Ascending aorta (tissue), 2 donors: ENCODE measurements around the gene SHB. TPM values are rescaled to one million over a fixed set of nuclear protein-coding genes. Genes with fewer than 3 reads are reported as not detected.
A peak's percentile ranks its signal among the peaks of the same experiment; 100 is the strongest.

ENCODE experiments used
- DNase-seq, 2 donors: peaks; one replicate each; pipeline ENCODE4 v3.0.0-alpha.2; 2019; ENCODE audit warnings: low spot score in 2 of 2
- H3K27ac ChIP-seq, 2 donors: fragments of 200-600 bp; sonication (generic); one replicate each; pipeline ENCODE4 v1.5.1; 2016 to 2017; ENCODE audit warnings: mild to moderate bottlenecking in 1 of 2
- H3K27me3 ChIP-seq: fragments of 200-600 bp; sonication (generic); one replicate; pipeline ENCODE4 v1.5.1; 2017
- H3K36me3 ChIP-seq, 2 donors: fragments of 200-600 bp; sonication (generic); one replicate each; pipeline ENCODE4 v1.5.1; 2016
- H3K4me1 ChIP-seq, 2 donors: fragments of 200-600 bp; sonication (generic); one replicate each; pipeline ENCODE4 v1.5.1; 2016 to 2017; ENCODE audit warnings: mild to moderate bottlenecking in 1 of 2
- H3K4me3 ChIP-seq, 2 donors: fragments of 200-600 bp; sonication (generic); one replicate each; pipeline ENCODE4 v1.5.1; 2016 to 2017; ENCODE audit warnings: mild to moderate bottlenecking in 1 of 2
- H3K9me3 ChIP-seq, 2 donors: fragments of 200-600 bp; sonication (generic); one replicate each; pipeline ENCODE4 v1.5.1; 2016
- intact Hi-C: fragments of 100-400 bp; cut with DNase I; formaldehyde crosslinking; loops from one replicate; pipeline ENCODE4 v1.15.1; 2023
- total RNA-seq: library from RNA; depleted of rRNA; stranded (reverse); fragments of >200 nt; gene quantifications from one replicate; pipeline ENCODE4 v1.1.0, GENCODE V29; 2016
- TF ChIP-seq, protein P1 (sequence below), 3 experiments: fragments of 200-600 bp in 2 of 3; fragments of 450-650 bp in 1 of 3; sonication (generic) in 2 of 3; IDR thresholded peaks; one replicate each; pipeline ENCODE4 v1.5.1; 2016 to 2019; ENCODE audit warnings: antibody characterized with exemption in 3 of 3, mild to moderate bottlenecking in 1 of 3, moderate library complexity in 1 of 3

The SHB gene
- total RNA-seq, 1 donor from 2014 or later = 77.8 TPM

DNA sequence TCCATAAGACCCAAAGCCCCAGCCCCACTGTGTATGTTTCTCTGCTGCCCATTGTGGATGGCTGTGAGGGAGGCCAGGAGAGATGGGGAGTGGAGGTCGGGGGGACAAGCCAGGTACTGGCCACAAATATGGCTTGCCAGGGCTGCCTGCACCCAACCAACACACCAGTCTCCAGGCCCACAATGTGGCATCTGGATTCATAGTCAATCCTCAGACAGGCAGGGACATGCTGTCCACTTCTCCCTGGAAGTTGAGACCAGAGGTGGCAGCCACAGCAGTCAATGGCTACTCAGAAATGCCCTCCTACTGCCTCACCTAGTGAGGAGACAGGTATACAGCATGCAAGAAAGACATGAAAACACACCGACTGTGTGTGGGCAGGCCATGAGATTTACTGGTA is 103.9 kb downstream of the SHB start:
- no peak for DNase-seq
- TF ChIP-seq, protein P1, sequence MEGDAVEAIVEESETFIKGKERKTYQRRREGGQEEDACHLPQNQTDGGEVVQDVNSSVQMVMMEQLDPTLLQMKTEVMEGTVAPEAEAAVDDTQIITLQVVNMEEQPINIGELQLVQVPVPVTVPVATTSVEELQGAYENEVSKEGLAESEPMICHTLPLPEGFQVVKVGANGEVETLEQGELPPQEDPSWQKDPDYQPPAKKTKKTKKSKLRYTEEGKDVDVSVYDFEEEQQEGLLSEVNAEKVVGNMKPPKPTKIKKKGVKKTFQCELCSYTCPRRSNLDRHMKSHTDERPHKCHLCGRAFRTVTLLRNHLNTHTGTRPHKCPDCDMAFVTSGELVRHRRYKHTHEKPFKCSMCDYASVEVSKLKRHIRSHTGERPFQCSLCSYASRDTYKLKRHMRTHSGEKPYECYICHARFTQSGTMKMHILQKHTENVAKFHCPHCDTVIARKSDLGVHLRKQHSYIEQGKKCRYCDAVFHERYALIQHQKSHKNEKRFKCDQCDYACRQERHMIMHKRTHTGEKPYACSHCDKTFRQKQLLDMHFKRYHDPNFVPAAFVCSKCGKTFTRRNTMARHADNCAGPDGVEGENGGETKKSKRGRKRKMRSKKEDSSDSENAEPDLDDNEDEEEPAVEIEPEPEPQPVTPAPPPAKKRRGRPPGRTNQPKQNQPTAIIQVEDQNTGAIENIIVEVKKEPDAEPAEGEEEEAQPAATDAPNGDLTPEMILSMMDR (IDR thresholded peaks at IDR 0.05) = no peak
- no peak overlapping the region for H3K4me3 ChIP-seq
- peak overlapping the region; percentile 76 to 91 for H3K27ac ChIP-seq
- H3K27me3 ChIP-seq = no peaks in the 10 kb centered on the region
- H3K4me1 ChIP-seq = peaks cover 5 to 40% of the 10 kb centered on the region in 2 donors
- no peaks in the 10 kb centered on the region for H3K36me3 ChIP-seq
- intact Hi-C loops = loop anchor here (2.0 kb wide), 1 partner anchor 62 kb away; no protein-coding TSS in a partner anchor
- no peaks in the 10 kb centered on the region for H3K9me3 ChIP-seq

DNA sequence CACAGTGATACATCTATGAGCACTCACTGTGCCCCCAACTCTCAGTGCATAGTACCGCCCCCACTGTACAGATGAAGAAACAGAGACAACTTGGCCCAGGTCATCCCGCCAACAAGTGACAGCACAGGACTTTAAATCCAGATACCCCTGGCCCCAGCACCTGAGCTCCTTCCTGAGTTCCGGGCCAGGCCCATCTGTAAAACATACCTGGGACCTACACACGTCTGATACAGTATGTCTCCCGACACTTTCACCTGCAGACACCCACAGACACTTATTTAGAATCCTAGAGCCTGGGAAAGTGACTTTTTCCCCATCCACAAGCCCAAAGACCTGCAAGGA is 104.3 kb downstream of the SHB start:
- H3K4me3 ChIP-seq = no peak overlapping the region
- no peaks in the 10 kb centered on the region for H3K9me3 ChIP-seq
- H3K27me3 ChIP-seq = no peaks in the 10 kb centered on the region
- H3K4me1 ChIP-seq = peaks cover 5 to 40% of the 10 kb centered on the region in 2 donors
- DNase-seq = no peak
- TF ChIP-seq, protein P1 (IDR thresholded peaks at IDR 0.05) = no peak
- no peaks in the 10 kb centered on the region for H3K36me3 ChIP-seq
- intact Hi-C loops = loop anchor here (1.0 to 2.0 kb wide), 3 partner anchors 10 to 62 kb away; no protein-coding TSS in a partner anchor
- H3K27ac ChIP-seq = peak overlapping the region; percentile 76 to 91

DNA sequence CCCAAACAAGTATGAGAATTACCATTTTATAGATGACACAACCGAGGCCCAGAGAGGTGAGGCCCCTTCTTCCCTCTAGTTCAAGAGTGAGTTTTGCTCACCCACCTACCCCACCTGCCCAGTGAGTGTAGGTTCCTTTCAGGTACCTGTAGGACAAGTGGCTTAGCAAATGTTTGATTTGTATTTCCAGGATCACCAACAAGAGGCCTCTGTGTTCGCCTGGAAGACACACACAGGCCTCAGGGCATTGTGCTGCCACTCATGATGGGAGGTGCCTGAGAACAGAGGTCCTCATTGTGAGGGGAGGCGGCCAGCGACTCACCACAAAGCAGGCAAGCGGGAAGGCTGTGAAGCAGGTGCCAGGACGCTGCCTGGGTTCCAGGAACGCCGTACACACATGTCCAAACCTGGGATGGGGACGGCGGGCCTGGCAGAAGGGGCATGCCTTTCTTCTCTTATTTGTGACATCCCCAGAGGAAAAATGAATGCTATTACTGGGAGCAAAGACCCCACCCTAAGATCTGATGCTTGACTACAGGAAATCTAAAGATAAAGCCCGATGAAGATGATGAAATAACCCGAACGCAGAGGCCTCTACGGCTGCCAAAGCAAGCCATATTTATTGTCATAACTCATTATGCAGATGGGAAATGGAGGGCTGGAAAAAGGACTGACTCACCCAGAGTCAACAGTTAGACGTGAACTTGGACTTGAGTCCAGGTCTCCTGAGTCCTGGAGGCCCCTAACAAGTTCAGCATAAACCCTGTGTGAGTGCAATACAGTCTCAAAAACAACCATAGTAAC is 104.9 kb downstream of the SHB start:
- H3K4me1 ChIP-seq = peaks cover 5 to 34% of the 10 kb centered on the region in 2 donors
- intact Hi-C loops = loop anchor here (1.0 to 2.0 kb wide), 3 partner anchors 10 to 63 kb away; no protein-coding TSS in a partner anchor
- peak overlapping the region; percentile 82 to 91 for H3K27ac ChIP-seq
- DNase-seq = peak; percentile 51 to 91
- no peaks in the 10 kb centered on the region for H3K27me3 ChIP-seq
- no peak overlapping the region for H3K4me3 ChIP-seq
- no peaks in the 10 kb centered on the region for H3K36me3 ChIP-seq
- no peaks in the 10 kb centered on the region for H3K9me3 ChIP-seq
- TF ChIP-seq, protein P1 (IDR thresholded peaks at IDR 0.05) = no peak

DNA sequence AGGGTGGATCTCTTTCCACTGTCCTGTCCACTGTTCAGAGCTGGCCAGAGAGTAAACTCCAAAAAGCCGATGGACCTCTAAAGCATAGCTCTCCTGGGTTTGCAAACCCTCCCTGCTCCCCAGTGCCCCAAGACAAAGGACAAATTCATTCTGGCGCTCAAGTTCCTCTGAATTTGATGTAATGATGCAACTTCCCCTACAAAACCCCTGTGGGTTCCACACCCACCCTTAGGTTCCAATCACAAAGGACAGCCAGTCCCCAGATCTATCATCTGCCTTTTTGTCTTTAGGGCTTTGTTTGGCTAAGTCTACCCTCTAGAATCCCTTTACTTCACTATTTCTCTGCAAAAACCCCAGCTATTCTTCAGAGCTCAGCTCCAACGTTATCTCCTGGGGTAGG is 107.7 kb downstream of the SHB start:
- Histone ChIP-seq H3K9me3 (no peaks in the 10 kb centered on the region), H3K36me3 (no peaks in the 10 kb centered on the region), H3K4me3 (no peak overlapping the region), H3K4me1 (peaks cover 5 to 16% of the 10 kb centered on the region in 2 donors), H3K27me3 (no peaks in the 10 kb centered on the region), H3K27ac (no peak overlapping the region)
- TF ChIP-seq, protein P1 (IDR thresholded peaks at IDR 0.05) = no peak
- no peak for DNase-seq
- intact Hi-C loops = no loop called here

DNA sequence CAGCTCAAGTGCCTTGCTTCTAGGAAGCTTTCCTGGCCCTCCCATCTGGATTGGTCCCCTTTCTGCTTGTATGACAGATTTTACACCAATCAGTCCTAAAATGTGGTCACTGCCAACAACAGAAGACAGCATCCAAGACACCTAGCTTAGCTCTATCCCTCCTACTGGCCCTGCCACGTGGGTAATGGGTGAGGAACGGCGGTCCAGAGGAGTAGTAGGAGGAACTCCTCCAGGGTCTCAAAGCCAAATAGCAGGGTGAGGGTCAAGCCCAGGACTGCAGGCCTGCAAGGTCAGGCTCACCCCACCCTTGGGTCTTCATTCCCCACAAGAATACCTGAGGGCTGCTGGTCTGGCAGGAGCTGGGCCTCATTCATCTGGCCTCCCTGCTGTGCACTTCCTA is 108.4 kb downstream of the SHB start:
- Histone ChIP-seq H3K9me3 (no peaks in the 10 kb centered on the region), H3K36me3 (peaks cover 0 to 2% of the 10 kb centered on the region in 2 donors), H3K27ac (no peak overlapping the region), H3K4me1 (peaks cover 5 to 16% of the 10 kb centered on the region in 2 donors), H3K27me3 (no peaks in the 10 kb centered on the region), H3K4me3 (no peak overlapping the region)
- DNase-seq = no peak
- intact Hi-C loops = no loop called here
- TF ChIP-seq, protein P1 (IDR thresholded peaks at IDR 0.05) = no peak
